GM19324 (cell line): ENCODE measurements around the gene GPD1L.
"Not testable (repeated sequence)": the region's sequence is repeated elsewhere in the genome, so short reads cannot be mapped to it uniquely, and the experiment has no call there.

Experiments used
- ATAC-seq: cut with Tn5 transposase; IDR thresholded peaks from one replicate; pipeline ENCODE4 v1.9.1; 2021; ENCODE audit warnings: mild to moderate bottlenecking, moderate library complexity; ENCODE audit not compliant: unreplicated experiment, low FRiP score

GPD1L gene

DNA sequence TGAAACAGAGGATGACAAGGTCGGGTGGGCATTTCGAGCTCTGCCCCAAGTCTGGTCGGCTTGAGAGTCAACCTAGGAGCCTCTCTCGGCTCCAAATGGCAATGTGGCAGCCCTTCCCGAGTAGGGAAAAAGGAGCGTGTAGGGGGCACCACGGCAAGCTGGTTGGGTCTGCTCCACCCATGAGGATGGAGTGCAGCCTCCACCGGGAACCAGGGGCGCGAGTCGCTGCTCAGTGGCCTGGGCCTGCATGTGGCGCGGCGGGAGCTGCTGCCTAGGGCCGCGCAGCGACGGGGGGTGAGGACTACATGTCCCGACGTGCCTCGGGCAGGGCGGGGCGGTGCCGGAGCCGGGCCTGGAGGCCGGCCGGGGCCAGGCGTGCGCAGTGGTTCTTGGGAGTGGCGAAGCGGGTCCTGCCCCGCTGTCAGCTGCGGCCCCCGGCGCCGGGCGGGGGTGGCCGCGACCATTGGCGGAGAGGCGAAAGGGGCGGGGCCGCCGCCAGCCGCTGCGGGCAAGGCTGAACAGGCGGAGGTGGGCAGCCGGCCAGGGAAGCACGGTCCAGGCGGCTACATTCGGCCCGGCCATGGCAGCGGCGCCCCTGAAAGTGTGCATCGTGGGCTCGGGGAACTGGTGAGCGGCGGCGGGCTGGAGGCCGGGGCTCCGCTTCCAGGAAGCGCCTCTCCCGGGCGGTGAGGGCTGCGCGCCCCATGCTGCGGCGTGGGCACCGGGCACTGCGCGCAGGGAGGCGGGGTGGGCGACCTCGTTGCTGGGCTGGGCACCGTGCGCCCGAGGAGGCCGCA lies at the start of gene GPD1L:
TSS of gene GPD1L (plus strand) at position 489 of the 797 bp plus-strand sequence. CDS start at position 581, 92 bp downstream.
- peak; percentile 100 for ATAC-seq

DNA sequence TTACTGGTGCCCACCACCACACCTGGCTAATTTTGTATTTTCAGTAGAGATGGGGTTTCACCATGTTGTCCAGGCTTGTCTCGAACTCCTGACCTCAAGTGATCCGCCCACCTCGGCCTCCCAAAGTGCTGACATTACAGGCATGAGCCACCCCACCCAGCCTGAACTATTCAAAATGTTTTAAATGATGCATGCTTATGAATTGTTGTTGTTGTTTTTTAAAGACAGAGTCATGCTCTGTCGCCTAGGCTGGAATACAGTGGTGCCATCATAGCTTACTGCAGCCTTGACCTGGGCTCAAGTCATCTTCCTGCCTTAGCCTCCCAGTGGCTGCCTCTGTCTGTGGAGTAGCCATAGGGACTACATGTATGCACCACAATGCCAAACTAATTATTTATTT lies 48.0 kb upstream of the GPD1L start:
- ATAC-seq: not testable (repeated sequence)

GRCh38 chr3:32062950-32063582 lies 43.4 kb upstream of the GPD1L start:
- no peak for ATAC-seq

DNA sequence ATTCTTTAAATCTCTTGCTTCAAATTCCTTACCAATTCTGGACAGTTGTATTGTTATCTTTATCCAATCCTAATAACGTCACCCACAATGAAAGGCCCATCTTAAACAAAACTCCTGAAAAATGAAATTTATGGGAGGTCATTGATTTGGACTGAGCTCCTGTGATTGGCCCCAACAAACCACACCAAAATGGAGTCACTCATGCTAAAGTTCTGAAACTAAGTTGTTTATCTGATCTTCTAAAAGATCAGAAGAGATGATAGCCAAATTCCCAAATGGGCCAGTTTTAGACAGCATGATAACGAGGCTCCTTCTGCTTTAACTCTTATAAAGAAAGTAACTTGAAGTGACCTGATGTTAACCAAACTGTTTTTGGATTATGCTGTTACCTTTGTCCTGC lies 39.7 kb upstream of the GPD1L start:
- no peak for ATAC-seq

DNA sequence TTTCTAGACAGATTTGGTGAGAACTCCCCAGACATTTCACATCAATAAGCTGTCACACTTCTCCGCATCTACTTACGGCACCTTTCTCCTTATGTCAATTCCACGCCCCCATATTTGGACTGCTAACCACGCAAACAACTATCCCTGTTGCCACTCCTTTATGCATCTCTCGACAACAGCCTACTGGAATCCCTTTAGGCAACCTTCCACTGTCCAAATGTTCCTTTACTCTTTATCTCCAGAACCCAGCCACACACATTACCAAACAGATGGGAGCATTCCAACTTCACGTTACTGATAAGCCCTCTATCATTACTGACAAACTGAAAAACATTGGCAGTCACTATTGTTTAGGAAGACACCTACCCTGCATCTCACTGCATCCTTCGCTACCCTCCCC lies 32.2 kb upstream of the GPD1L start:
- not testable (repeated sequence) for ATAC-seq

DNA sequence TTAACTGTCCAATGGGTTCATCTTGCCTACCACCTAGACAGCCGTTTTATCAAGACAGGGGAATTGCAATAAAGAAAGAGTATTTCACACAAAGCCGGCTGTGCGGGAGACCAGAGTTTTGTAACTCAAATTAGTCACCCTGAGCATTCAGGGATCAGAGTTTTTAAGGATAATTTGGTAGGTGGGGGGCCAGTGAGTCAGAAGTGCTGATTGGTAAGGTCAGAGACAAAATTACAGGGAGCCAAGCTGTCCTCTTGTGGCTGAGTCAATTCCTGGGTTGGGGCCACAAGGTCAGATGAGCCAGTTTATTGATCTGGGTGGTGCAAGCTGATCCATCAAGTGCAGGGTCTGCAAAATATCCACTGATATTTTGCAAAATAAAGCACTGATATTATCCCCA lies 29.9 kb upstream of the GPD1L start:
- no peak for ATAC-seq

GRCh38 chr3:32077260-32078084 lies 28.9 kb upstream of the GPD1L start:
- ATAC-seq: no peak

DNA sequence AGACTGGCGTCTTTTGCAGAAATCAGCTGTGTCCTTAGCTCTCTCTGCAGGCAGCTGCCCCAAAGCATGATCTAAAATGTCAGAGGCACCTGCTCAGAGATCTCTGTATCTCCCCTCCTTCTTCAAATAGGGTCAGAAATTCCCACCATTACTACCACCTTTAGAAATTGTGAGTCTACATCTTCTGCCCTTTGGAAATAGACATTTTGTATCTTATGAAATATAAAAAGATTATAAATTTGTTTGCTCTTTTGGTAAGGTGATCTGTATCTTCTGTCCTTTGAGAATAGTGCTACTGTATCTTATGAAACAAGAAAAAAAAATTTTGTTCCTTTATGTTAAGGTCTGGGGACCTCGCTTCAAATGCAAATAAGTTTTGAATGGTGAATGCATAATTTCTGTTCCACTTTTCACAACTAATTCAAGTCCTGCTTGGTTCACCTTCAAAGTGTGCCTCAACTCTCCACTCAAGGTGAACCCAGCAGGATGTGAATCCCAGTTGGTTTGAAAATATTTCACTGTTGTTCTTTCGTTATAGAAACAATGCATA lies 28.3 kb upstream of the GPD1L start:
- no peak for ATAC-seq

DNA sequence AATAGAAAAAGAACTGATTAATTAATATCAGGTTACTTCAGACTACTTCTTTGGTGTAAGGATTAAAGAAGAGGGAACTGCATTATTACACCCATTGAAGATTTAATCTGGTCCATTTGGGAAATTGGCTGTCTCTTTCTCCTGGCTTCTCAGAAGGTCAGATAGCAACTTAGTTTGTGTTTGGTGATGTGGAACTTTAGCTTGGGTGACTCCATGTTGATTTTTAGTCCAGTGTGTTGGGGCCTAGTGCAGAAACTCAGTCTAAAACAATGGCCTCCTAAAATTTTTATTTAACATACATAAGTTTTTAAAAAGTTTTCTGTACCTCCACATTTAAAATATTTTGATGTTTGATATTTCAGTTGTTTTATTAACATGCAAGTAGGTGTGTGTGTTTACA lies 27.6 kb upstream of the GPD1L start:
- no peak for ATAC-seq

GRCh38 chr3:32082721-32083120 lies 23.7 kb upstream of the GPD1L start:
- ATAC-seq: no peak

DNA sequence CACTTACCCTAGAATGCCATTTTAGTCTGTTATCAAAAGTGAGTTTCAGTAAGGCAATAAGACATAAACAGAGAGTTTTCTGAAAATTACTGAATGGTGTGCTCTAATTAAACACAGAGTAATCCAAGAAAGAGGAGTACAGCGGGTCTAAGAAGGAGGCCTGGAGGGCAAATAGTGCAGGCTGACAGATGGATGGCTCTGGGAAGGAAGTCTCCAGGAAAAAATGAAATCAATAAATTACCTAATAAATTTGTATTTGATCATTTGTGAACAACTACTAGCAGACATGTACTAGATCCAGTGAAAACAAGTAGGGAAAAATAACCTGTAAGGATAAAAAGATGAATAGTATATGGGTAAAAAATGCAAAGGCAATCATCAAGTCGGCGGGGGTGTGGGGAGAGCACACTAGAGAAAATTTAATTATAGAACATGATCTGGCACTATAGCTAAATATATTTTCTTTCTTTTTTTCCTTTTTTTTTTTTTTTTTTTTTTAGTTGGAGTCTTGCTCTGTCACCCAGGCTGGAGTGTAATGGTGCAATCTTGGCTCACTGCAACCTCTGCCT lies 22.6 kb upstream of the GPD1L start:
- ATAC-seq: no peak

GRCh38 chr3:32084870-32085269 lies 21.6 kb upstream of the GPD1L start:
- ATAC-seq: no peak

DNA sequence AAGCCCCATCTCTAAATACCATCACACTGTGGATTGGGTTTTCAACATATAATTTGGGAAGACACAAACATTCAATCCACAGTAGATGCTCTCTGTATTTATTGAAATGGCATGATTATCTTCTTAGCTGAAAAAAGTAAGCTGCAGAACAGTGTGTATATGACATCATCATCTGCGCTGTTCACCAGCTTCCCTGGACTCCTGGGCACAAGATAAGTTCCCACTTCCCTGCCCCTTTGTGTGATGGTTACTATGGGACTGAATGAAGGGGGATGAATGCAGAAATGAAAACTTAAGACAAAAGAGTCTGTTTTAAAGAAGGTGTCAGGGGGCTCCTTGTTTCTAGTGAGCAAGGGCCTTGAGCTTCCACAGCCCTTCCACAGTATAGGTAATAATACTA lies 20.0 kb upstream of the GPD1L start:
- ATAC-seq: no peak

- ATAC-seq: no peak
Measured at GRCh38 chr3:32089476-32089875, 16.9 kb upstream of the GPD1L start.

DNA sequence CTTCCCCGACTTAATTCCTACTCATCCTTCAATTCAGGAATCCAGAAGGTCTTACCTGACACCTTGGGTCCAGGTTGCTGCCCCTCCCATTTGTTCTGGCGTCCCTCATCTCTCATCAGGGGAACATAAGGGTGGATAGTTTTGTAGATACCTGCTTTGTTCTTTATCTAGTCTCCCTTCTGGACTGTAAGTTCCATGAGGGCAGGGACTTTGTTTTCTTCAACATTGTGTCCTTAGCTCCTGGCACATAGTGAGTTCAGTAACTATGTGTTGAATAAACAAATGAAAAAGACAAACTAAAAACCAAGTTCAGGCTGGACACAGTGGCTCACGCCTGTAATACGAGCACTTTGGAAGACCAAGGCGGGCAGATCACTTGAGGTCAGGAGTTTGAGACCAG lies 13.2 kb upstream of the GPD1L start:
- ATAC-seq: no peak

GRCh38 chr3:32095431-32095830 lies 11.0 kb upstream of the GPD1L start:
- no peak for ATAC-seq

DNA sequence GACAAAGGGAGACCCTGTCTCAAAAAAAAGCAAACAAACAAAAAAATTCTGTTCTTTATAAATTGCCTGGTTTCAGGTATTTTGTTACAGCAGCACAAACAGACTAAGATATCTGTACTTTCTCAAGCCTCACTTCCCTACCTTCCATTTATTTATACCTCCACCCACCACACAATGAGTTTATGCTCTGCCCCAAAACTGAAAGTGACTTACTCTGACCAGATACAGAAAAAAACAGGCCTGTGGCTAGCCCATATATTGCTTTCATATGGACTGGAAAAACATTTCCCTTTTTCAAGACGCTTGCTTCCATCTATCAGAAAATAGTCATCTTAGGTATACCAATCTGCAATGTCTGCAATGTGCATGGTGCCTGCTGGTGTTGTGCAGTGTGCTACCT lies 8.7 kb upstream of the GPD1L start:
- no peak for ATAC-seq

GRCh38 chr3:32098528-32098927 lies 7.9 kb upstream of the GPD1L start:
- no peak for ATAC-seq

DNA sequence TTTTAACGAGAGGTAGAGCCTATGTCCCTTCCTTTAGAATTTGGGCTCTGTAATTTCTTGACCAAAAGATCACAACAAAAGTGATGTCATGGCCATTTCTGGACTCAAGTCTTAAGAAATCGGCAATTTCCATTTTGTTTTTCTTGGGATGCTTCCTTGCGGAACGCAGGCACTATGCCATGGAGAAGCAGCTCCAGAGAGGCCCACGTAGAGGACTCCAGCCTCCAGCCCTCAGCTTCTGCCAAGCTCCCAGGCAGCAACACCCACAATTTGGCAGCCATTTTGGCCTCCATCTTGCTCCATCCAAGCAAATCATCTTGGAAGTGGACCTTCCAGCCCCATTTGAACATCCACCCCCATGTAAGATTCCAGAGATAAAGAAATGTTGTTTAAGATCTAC lies 6.0 kb upstream of the GPD1L start:
- no peak for ATAC-seq

DNA sequence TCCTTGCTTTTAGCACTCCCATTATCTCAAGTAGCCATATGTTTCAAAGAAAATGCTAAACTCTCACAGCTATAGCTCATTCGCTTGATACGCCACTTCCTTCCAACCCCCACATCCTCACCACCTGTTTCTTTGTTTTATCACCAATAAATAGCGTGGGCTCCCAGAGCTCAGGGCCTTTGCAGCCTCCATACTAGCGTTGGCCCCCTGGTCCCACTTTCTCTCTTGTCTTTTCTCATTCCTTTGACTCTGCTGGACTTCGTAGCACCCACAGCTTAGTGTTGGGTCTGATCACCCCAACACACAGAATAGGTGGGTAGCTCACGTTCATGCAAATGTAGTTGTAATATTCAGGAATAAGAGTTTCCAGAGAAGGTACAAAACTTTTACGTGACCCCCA lies 4.1 kb upstream of the GPD1L start:
- no peak for ATAC-seq

DNA sequence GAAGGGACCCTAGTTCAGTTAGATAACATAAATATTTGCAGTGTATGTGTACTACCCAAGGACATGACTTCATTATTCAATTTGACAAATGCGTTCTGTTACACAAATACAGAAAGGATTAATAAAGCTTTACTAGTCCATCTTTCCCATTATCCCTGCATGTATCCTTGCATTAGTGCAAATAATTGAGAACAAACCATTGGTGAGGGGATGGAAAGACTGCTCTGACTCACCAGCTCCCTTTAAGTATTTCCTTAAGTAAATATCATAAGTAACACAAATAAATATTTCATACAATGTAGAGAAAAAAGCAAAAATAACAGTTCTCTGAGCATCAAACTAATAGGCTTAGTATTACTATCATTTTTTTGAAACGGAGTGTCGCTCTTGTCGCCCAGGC lies 1.9 kb upstream of the GPD1L start:
- no peak for ATAC-seq
